Upper lobe of left lung (tissue), 6 donors: Measurements from ENCODE around the gene BCAS4. TPM values are rescaled to one million over a fixed set of nuclear protein-coding genes. Genes with fewer than 3 reads are reported as not detected.

ENCODE experiments used
- ATAC-seq, 2 donors: fragments of 200-7000 bp; cut with Tn5 transposase; one replicate each; pipeline ENCODE4 v1.9.1; 2022; ENCODE audit warnings: mild to moderate bottlenecking in 2 of 2, moderate library complexity in 2 of 2; ENCODE audit not compliant: low FRiP score in 2 of 2
- DNase-seq, 2 donors: peaks; one replicate each; pipeline ENCODE4 v3.0.0-alpha.2; 2019 to 2020
- H3K27ac ChIP-seq, 4 donors: fragments of 200-600 bp; sonication (generic); one replicate each; pipeline ENCODE4 v1.5.1; 2016 to 2019
- H3K27me3 ChIP-seq, 4 donors: fragments of 200-600 bp; sonication (generic); one replicate each; pipeline ENCODE4 v1.5.1; 2017 to 2019
- H3K36me3 ChIP-seq, 4 donors: fragments of 200-600 bp; sonication (generic); one replicate each; pipeline ENCODE4 v1.5.1; 2016 to 2019
- H3K4me1 ChIP-seq, 4 donors: fragments of 200-600 bp; sonication (generic); one replicate each; pipeline ENCODE4 v1.5.1; 2018 to 2019
- H3K4me3 ChIP-seq, 4 donors: fragments of 200-600 bp; sonication (generic); one replicate each; pipeline ENCODE4 v1.5.1; 2017 to 2019; ENCODE audit warnings: mild to moderate bottlenecking in 2 of 4, moderate library complexity in 1 of 4
- H3K9me3 ChIP-seq, 4 donors: fragments of 200-600 bp; sonication (generic); one replicate each; pipeline ENCODE4 v1.5.1; 2018 to 2019
- EP300 ChIP-seq, 4 donors: sonication (generic); formaldehyde crosslinking; IDR thresholded peaks; one replicate each; pipeline ENCODE4 v1.5.1; 2017; ENCODE audit warnings: antibody characterized with exemption in 4 of 4, control low read depth in 2 of 4
- POLR2A ChIP-seq, 4 donors: fragments of 450-650 bp; IDR thresholded peaks; one replicate each; pipeline ENCODE4 v1.5.1; 2016 to 2017; ENCODE audit warnings: antibody characterized with exemption in 4 of 4, mild to moderate bottlenecking in 2 of 4
- POLR2AphosphoS5 ChIP-seq, 2 donors: sonication (generic); formaldehyde crosslinking; IDR thresholded peaks; one replicate each; pipeline ENCODE4 v1.5.1; 2017; ENCODE audit warnings: antibody characterized with exemption in 2 of 2
- WGBS, 2 donors: methylation state at CpG; one replicate each; pipeline ENCODE4 v1.1.5; 2017 to 2018; 5-methylcytosine and 5-hydroxymethylcytosine counted together
- total RNA-seq, 6 donors: library from RNA; depleted of rRNA in 4 of 6; stranded (reverse); fragments of >200 nt in 4 of 6; gene quantifications; one replicate each; pipeline versions ENCODE4 v1.1.0 to v1.2.1, GENCODE V29; 2016 to 2021
- TF ChIP-seq, protein P1 (sequence below), 6 experiments: fragments of 450-650 bp in 4 of 6; fragments of 200-600 bp in 2 of 6; sonication (generic) in 2 of 6; IDR thresholded peaks; one replicate each; pipeline ENCODE4 v1.5.1; 2016 to 2019; ENCODE audit warnings: antibody characterized with exemption in 6 of 6
- donor health status: DM: no; HTN: no; CAD: no; lungs with moderate emphysema.
- donor health status: DM: no; HTN: yes; CAD: no; lungs with severe emphysema.

The BCAS4 gene
- total RNA-seq, 6 donors from 2014 or later, result 2.3 to 12.3 (median 5.2) TPM

DNA sequence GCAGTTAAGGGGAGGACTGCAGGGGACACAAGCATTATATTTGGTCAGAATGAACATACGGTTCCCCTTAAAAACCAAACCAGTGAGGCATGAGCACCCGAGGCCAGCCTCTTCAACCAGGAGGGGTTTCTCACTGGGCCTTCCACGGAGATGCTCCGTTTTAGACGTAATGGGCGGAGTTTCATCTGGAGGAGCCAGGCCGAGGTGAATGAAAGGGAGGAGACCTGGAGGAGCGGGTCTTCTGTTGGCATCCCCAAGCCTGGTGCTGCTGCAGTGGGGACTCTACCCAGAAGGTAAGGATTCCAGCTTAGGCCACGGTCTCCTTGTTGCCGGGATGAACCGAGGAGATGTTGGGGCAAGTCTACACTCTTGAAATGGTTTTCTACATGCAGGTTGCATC is 89.0 kb downstream of the BCAS4 start:
- no peaks in the 10 kb centered on the region for H3K27me3 ChIP-seq
- H3K4me3 ChIP-seq, result no peak overlapping the region
- ATAC-seq, result no peak
- H3K27ac ChIP-seq, result no peak overlapping the region
- no peaks in the 10 kb centered on the region for H3K9me3 ChIP-seq
- TF ChIP-seq, protein P1, sequence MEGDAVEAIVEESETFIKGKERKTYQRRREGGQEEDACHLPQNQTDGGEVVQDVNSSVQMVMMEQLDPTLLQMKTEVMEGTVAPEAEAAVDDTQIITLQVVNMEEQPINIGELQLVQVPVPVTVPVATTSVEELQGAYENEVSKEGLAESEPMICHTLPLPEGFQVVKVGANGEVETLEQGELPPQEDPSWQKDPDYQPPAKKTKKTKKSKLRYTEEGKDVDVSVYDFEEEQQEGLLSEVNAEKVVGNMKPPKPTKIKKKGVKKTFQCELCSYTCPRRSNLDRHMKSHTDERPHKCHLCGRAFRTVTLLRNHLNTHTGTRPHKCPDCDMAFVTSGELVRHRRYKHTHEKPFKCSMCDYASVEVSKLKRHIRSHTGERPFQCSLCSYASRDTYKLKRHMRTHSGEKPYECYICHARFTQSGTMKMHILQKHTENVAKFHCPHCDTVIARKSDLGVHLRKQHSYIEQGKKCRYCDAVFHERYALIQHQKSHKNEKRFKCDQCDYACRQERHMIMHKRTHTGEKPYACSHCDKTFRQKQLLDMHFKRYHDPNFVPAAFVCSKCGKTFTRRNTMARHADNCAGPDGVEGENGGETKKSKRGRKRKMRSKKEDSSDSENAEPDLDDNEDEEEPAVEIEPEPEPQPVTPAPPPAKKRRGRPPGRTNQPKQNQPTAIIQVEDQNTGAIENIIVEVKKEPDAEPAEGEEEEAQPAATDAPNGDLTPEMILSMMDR (IDR thresholded peaks at IDR 0.05), result no peak
- no peak for TF ChIP-seq POLR2AphosphoS5 (IDR thresholded peaks at IDR 0.05)
- H3K4me1 ChIP-seq, result no peaks in the 10 kb centered on the region
- 88 to 91% methylated on average over 9 to 11 of the region's 11 CpGs for WGBS, 2 donors
- H3K36me3 ChIP-seq, result peaks cover 0 to 9% (median 4%) of the 10 kb centered on the region in 4 donors
- no peak for DNase-seq

GRCh38 chr20:50885068-50885467 is 90.2 kb downstream of the BCAS4 start:
- TF ChIP-seq, protein P1 (IDR thresholded peaks at IDR 0.05), result no peak
- no peak for TF ChIP-seq EP300 (IDR thresholded peaks at IDR 0.05)
- TF ChIP-seq POLR2AphosphoS5 (IDR thresholded peaks at IDR 0.05), result no peak
- no peak for TF ChIP-seq POLR2A (IDR thresholded peaks at IDR 0.05)
- ATAC-seq (no peak), DNase-seq (no peak)
- Histone ChIP-seq H3K4me1 (no peaks in the 10 kb centered on the region), H3K36me3 (peaks cover 0 to 17% (median 13%) of the 10 kb centered on the region in 4 donors), H3K27me3 (no peaks in the 10 kb centered on the region), H3K27ac (no peak overlapping the region), H3K4me3 (no peak overlapping the region), H3K9me3 (no peaks in the 10 kb centered on the region)
- 83 to 95% methylated on average over 6 to 7 of the region's 7 CpGs for WGBS, 2 donors

DNA sequence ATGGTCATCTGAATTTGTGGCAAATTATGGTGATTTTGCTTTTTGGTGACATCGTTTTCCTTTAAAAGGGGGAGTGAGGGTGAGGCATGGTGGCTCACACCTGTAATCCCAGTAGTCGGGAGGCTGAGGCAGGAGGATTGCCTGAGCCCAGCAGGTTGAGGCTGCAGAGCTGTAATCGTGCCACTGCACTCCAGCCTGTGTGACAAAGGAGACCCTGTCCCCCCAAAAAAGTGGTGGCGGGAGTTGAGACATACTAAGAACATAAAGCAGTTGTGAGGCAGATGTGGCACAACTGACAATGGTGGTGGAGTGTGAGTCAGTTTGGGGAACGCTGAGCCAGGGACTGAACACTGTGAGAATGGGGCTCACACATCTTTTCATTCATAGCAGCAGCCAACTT is 90.9 kb downstream of the BCAS4 start:
- TF ChIP-seq EP300 (IDR thresholded peaks at IDR 0.05), result no peak
- TF ChIP-seq POLR2AphosphoS5 (IDR thresholded peaks at IDR 0.05), result no peak
- no peak for TF ChIP-seq POLR2A (IDR thresholded peaks at IDR 0.05)
- TF ChIP-seq, protein P1 (IDR thresholded peaks at IDR 0.05), result no peak
- Histone ChIP-seq H3K9me3 (no peaks in the 10 kb centered on the region), H3K4me1 (no peaks in the 10 kb centered on the region), H3K27me3 (no peaks in the 10 kb centered on the region), H3K4me3 (no peak overlapping the region), H3K27ac (no peak overlapping the region), H3K36me3 (peaks cover 0 to 17% (median 16%) of the 10 kb centered on the region in 4 donors)
- 88 to 94% methylated on average over 5 of the region's 5 CpGs for WGBS, 2 donors
- DNase-seq (no peak), ATAC-seq (no peak)

GRCh38 chr20:50886184-50886790 is 91.4 kb downstream of the BCAS4 start:
- Histone ChIP-seq H3K27ac (no peak overlapping the region), H3K9me3 (no peaks in the 10 kb centered on the region), H3K4me1 (no peaks in the 10 kb centered on the region), H3K27me3 (no peaks in the 10 kb centered on the region), H3K4me3 (no peak overlapping the region), H3K36me3 (peaks cover 0 to 22% (median 19%) of the 10 kb centered on the region in 4 donors)
- TF ChIP-seq, protein P1 (IDR thresholded peaks at IDR 0.05), result no peak
- no peak for TF ChIP-seq POLR2AphosphoS5 (IDR thresholded peaks at IDR 0.05)
- no peak for TF ChIP-seq POLR2A (IDR thresholded peaks at IDR 0.05)
- DNase-seq, result no peak
- 88 to 91% methylated on average over 10 to 12 of the region's 12 CpGs for WGBS, 2 donors
- no peak for ATAC-seq

DNA sequence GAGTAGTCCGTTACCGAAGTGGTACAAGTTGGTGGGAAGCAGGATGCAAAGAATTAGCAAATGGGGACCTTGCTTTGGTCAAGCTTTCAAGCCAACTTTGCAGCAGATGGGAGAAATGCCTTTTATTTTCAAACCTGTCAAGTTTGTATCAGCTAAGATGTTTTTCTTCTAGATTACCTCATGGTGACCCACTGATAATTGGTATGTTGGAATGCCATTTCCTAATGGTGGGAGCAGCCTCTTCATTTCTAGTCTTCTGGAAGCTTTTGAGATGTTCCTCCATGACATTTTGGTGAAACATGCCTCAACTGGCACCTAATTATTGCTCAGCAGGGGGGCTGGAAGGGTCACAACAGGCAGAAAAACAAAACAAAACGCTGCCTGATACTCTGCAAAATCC is 92.7 kb downstream of the BCAS4 start:
- no peak overlapping the region for H3K27ac ChIP-seq
- TF ChIP-seq, protein P1 (IDR thresholded peaks at IDR 0.05), result no peak
- TF ChIP-seq EP300 (IDR thresholded peaks at IDR 0.05) (no peak), POLR2AphosphoS5 (IDR thresholded peaks at IDR 0.05) (no peak), POLR2A (IDR thresholded peaks at IDR 0.05) (no peak)
- 81 to 91% methylated on average over 3 of the region's 3 CpGs for WGBS, 2 donors
- H3K36me3 ChIP-seq, result peaks cover 6 to 35% (median 30%) of the 10 kb centered on the region in 4 donors
- ATAC-seq (no peak), DNase-seq (no peak)
- no peak overlapping the region for H3K4me3 ChIP-seq
- H3K9me3 ChIP-seq, result no peaks in the 10 kb centered on the region
- no peaks in the 10 kb centered on the region for H3K4me1 ChIP-seq
- H3K27me3 ChIP-seq, result no peaks in the 10 kb centered on the region
